PC-3 (cell line): Measurements from ENCODE around the gene FOXD1.

Experiments used
- CTCF ChIP-seq: fragments of 300-600 bp; sonication (generic); conservative IDR thresholded peaks from 2 replicates; pipeline ENCODE4 v1.5.1; 2017; ENCODE audit warnings: antibody characterized with exemption, low read depth, mild to moderate bottlenecking, low read length
- EZH2 ChIP-seq: fragments of 300-600 bp; sonication (generic); IDR thresholded peaks from one replicate; pipeline ENCODE4 v1.6.1; 2017; ENCODE audit warnings: antibody characterized with exemption, mild to moderate bottlenecking, low read length; ENCODE audit not compliant: unreplicated experiment

DNA sequence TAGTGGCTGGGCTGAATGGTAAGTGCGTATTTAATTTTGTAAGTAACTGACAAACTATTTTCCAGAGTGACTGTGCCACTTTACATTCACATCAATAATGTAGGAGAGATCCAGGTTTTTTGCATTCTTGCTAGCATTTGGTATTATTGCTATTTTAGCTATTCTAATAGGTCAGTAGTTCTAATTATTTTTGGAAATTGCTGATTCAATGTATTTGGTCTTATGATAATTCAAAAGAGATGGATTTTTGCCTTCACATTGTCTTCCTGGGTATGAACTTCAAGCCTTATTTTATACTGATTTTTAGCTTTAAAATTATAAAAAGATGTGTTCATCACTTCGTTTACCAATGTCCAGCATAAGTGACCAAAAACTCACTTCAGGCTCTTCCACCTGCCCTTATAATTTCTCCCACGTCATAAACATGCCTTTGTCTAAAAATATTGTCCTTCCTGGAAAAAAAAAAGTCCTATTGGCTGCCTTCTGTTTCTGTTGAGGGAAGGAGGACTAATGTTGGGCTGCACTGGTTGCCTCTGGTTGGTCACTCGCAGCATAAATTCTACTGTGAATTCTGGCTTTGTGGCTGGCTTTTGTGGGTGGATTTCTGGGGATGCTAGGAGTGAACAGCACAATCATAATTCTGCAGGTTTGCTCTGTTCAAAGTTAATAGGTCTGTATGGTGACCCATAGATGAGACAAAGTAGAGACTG is 15.2 kb downstream of the FOXD1 start:
- TF ChIP-seq CTCF (no peak), EZH2 (no peak)
